HG03280 (cell line): Measurements from ENCODE around the gene SDCCAG8.

Experiments
- ATAC-seq: cut with Tn5 transposase; IDR thresholded peaks from one replicate; pipeline ENCODE4 v1.9.1; 2021; ENCODE audit warnings: mild to moderate bottlenecking, moderate library complexity; ENCODE audit not compliant: unreplicated experiment

SDCCAG8 gene

GRCh38 chr1:243415663-243416408 lies 160.0 kb downstream of the SDCCAG8 start:
- no peak for ATAC-seq

GRCh38 chr1:243416495-243416894 lies 160.7 kb downstream of the SDCCAG8 start:
- ATAC-seq, result no peak

DNA sequence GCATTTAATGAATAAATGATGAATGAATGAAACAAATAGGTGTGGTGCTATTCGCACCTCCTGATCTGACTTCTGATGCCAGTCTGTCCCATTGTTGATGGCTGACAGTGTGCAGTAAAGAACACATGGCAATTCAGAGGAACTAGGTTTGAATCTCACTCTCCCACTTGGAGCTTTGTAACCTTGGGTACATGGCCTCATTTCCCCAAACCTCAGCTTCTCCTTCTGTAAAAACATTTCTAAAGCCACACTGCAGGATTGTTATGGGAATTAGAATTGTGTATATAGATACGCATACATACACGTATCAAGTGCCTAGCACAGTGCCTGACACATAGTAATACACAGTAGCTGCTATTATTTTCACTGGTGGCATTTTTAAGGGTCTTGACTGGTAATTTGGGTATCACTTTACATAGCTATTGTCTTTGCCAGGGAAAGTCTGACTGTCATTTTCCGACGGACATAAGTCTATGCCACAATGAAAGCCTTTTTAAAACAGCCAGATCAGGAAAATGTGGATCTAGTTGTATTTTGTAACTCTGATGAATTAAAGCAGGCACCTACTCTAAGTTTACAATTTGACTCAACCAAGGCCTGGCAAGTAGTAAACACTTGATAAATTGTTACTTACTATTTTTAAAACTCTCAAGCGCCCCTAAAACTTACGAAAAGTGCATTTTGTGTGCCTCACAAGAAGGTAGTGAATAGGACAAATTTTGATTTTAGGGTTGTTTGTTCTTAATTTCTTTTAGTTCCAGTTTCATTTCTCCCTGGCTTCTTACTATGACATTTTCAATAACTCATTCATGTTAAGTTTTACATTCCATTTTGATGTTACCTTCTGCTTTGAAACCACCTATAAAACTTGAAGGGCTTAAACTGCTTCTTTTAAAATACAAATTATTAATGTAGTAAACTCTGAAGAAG lies 164.4 kb downstream of the SDCCAG8 start:
- ATAC-seq, result no peak

GRCh38 chr1:243420946-243421685 lies 165.3 kb downstream of the SDCCAG8 start:
- ATAC-seq, result no peak

GRCh38 chr1:243421784-243422183 lies 165.9 kb downstream of the SDCCAG8 start:
- ATAC-seq, result no peak

GRCh38 chr1:243422362-243422761 lies 166.5 kb downstream of the SDCCAG8 start:
- ATAC-seq, result no peak

GRCh38 chr1:243428084-243428483 lies 172.2 kb downstream of the SDCCAG8 start:
- ATAC-seq, result no peak

DNA sequence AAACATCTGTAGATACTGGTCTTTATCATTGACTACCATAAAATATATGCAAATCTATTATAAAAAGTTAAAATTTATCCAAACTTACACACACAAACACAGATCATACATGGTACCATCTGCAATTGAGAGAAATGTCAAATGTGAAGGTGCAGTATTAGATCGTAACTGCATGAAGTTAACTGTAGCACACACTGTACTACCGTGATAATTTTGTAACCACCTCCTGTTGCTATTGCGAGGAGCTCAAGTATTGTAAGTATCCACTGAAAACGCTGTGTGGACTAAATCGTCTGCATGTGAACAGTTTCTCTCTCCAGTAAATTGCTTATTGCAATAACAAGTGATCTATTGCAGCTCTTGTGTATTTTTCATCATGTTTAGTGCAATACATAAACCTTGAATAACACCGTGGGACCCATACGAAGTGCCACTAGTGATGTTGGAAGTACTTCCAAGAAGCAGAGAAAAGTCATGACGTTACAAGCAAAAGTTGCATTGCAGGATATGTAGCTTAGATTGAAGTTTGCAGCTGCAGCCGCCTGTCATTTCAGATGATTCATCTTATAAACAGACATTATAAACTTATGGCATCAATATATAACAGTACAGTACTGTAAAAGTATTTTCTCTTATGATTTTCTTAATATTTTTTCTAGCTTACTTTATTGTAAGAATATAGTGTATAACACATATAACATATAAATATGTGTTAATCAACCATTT lies 172.9 kb downstream of the SDCCAG8 start:
- no peak for ATAC-seq

- ATAC-seq, result no peak
Observed at GRCh38 chr1:243431591-243431990, 175.8 kb downstream of the SDCCAG8 start.

- ATAC-seq, result no peak
Observed at GRCh38 chr1:243432136-243432535, 176.3 kb downstream of the SDCCAG8 start.

DNA sequence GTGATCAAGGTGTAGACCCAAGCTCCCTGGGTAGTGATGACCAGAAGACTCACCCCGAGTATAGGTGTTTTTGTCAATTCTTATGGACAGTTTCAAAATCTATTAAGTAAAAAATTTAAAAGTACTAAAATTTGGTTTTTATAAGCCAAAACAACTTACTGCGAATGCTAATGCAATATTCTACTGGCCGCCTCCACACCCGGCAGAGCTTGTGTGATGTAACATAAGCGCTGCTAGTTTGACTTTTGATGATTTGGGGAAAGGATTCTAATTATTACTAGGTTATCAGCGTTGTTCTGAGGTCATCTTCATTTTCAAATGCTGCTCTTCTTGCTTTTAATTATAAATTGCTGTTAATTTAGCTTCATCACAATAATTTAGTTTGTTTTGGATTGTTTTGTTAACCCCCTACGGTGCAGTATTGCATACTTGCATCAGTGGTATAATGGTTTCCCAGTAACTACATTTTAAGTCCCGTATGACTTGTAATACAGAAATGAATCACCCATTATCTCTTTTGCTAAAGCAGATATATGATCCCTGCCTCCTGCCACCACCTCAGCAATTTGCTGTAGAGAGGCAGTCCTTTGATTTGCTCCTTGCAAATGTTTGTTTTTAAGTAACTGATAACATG lies 178.0 kb downstream of the SDCCAG8 start:
- no peak for ATAC-seq

DNA sequence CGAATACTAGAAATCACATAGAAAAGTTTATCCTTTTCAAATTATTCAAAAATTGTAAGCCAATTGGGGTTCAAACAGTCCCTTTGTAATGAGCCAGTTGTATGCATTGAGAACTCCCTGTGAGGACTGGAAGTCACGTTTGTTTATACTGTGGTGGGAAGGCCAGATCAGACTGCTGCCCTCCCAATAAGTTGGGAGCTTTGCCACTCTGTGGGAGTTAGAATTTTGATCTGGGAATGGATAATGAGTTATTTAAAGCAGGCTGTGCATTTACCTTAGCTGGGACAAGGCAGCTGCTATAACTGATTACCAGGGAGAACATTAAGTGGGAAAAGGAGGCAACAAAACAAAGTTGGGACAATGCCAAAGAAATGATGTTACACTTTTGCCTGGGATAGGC lies 178.8 kb downstream of the SDCCAG8 start:
- ATAC-seq, result no peak

DNA sequence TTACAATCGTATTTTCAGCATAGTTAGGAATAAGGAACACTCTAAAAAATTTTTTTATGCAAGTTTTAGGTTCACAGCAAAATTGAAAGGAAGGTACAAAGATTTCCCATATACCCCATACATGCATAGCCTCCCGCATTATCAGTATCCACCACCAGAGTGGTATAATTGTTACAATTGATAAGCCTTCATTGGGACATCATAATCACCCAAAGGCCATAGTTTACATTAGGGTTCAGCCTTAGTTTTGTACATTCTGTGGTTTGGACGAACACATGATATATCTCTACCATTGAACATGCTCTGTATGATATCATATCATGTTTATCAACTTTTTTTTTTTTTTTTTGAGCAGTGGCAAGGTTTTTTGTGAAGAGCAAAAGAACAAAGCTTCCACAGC lies 180.0 kb downstream of the SDCCAG8 start:
- no peak for ATAC-seq

GRCh38 chr1:243438146-243438545 lies 182.3 kb downstream of the SDCCAG8 start:
- no peak for ATAC-seq

DNA sequence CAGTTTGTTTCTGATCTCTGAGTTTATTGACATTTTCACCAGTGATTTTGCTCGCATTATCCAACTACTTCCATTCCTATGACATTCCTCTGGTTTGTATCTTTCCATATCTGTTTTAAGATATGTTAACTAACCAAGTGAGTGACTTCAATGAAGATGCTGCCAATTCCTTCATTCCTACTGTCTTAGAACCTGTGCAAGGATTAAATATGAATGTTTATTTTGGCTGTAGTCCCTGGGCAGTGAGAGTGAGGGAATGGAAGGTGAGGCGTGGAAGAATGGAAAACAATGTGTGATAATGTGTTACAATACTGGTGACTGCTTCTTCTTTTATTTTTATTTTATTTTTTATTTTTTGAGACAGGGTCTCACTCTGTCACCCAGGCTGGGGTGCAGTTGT lies 183.0 kb downstream of the SDCCAG8 start:
- no peak for ATAC-seq

GRCh38 chr1:243440406-243440805 lies 184.6 kb downstream of the SDCCAG8 start:
- no peak for ATAC-seq

DNA sequence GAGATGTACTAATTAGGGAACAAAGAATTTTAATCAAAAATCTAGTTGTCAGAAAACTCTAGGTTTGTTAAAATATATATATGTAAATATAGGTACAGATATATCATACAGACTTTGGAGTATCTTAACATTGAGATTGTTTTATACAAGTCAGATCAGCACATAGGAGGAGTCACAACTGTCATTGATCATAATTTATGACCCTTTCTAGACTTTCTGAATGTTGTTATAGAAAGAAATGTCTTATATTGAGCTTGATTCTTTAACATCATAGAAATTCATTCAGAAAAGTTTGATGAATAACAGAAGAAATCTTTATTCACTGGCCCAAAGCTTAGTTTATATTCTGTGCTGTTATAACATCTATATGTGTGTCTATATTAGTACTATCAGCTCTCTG lies 185.8 kb downstream of the SDCCAG8 start:
- no peak for ATAC-seq

- ATAC-seq, result no peak
Observed at GRCh38 chr1:243443557-243443956, 187.7 kb downstream of the SDCCAG8 start.

GRCh38 chr1:243447347-243447746 lies 191.5 kb downstream of the SDCCAG8 start:
- ATAC-seq, result no peak

GRCh38 chr1:243447844-243448243 lies 192.0 kb downstream of the SDCCAG8 start:
- no peak for ATAC-seq
